NAMALWA (cell line): Measurements from ENCODE around the gene PRRC2C.
"Not testable (repeated sequence)": the region's sequence is repeated elsewhere in the genome, so short reads cannot be mapped to it uniquely, and the experiment has no call there.

ENCODE experiments used
- DNase-seq: peaks from one replicate; pipeline ENCODE4 v3.0.0-alpha.2; 2015; ENCODE audit warnings: low spot score

PRRC2C gene

DNA sequence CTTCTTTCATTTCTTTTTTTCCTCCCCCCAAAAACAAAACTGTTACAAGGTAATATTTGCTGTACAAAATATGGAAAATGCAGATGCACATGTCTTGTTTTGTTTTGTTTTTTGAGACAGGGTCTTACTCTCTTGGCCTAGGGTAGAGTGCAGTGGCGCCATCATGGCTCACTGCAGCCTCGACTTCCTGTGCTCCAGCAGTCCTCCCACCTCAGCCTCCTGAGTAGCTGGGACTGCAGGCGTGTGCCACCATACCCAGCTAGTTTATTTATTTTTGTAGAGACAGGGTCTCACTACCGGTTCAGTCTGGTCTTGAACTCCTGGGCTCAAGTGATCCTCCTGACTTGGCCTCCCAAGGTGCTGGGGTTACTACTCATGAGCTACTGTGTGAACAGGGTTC is 15.5 kb downstream of the PRRC2C start:
- no peak for DNase-seq

DNA sequence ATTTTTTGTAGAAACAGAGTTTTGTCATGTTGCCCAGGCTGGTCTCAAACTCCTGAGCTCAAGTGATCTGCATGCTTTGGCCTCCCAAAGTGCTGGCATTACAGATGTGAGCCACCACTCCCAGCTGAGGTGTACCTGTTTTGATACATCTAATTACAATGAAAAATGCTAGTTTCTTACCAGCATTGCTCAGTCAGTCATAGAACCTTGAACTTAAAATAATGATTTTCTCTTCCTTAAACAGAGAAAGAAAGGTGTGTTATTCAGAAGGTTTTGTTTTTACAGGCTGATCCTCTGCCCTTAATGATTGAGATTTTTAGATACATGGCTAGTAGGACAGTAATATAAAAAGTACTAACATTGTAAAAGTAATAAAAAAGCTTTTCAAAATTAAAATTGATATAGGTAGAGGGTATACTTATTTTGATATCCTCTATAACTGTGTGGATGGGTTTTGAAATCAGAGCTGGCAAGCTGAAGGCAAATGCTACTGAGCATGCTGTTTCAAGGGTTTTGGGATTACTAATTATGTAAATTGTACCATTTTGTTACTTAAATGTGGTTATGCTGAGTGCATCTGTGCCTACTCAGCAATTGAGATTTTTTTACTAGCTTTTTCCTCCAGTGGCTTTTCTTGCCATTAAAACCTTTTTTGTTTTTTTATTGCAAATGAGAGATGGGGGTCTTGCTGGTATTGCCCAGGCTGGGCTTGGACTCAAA is 16.1 kb downstream of the PRRC2C start:
- DNase-seq, result no peak

DNA sequence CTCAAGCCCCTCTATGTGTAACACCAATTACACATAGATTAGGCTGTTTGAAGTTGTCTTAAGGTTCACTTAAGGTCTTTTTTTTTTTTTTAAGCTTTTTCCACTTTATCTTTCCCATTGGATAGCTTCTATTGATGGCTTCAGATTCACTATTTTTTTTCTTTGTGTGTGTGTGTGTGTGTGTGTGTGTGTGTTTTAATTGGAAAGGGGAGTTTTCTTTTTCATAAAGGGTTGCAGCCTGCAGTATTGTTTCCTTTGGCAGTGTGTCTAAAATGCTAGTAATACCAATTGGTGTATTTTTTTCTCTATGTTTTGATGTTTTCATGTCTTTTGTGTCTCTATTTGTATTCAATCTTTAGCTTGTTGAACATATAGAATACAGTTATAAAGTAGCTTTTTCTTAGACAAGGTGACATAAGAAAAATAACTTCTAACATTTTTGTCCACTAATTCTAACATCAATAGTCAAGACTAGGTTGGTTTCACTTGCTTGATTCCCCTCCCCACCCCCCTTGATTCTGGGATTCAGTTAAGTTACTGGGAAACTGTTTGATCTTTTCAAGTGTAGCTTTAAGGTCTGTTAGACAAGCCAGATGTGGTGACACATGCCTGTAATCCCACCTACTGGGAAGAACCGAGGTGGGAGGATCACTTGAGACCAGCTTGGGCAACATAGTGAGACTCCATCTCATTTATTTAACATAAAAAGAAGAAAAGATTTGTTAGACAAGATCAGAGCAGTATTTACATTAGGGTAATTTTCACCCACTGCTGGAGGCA is 21.4 kb downstream of the PRRC2C start:
- DNase-seq, result no peak

- no peak for DNase-seq
Measured at GRCh38 chr1:171507435-171507834, 22.1 kb downstream of the PRRC2C start.

DNA sequence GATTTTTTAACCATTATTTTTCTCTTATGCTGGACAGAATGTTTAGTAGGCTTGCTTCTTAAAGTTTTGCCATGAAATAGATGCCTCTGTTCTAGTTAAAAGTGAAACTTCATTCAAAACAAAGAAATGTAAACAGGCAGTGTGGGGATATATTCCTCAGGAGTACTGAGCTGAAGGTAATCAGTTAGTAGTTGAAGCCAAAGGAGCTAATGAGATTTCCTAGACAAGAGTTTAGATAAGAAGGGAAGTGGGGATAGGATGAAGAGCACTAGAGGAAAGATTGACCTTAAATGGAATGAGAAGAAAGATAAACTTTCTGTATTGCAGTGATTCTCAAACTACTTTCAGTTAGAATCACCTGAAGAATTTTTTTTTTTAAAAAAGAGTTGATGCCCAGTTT is 23.9 kb downstream of the PRRC2C start:
- DNase-seq, result no peak

DNA sequence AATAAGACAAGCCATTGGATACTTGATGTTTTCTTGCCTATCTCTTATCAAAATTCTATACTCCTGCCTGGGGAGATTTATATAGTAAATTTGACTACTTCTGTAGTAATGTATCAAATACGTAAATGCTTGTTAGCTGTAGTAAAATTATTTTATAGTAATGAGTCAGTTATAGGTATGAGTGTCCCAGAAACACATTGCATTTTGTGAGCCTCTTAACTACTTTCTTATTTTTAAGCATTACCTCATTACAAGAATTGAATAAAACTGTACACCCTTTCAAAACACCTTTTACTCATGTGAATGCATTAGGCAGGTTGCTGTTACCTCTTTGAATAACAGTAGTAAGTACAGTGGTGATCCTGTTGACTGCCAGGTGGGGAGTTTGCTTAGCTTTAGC is 28.4 kb downstream of the PRRC2C start:
- no peak for DNase-seq

GRCh38 chr1:171515299-171515698 is 30.0 kb downstream of the PRRC2C start:
- no peak for DNase-seq

DNA sequence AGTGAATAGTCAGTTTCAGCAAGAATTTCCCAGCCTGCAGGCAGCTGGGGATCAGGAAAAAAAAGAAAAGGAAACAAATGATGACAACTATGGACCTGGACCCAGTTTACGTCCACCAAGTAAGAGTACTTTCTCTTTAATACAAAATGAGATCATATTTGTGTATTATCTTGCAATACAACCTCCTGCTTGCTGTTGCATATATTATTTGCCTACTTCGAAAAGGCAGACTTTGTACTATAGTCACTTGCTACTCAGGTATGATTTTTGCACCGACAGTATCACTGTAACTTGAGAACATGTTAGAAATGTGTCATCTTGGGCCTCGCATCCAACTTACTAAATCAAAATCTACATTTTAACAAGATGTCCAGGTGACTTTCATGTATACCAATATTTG is 30.4 kb downstream of the PRRC2C start:
- no peak for DNase-seq

DNA sequence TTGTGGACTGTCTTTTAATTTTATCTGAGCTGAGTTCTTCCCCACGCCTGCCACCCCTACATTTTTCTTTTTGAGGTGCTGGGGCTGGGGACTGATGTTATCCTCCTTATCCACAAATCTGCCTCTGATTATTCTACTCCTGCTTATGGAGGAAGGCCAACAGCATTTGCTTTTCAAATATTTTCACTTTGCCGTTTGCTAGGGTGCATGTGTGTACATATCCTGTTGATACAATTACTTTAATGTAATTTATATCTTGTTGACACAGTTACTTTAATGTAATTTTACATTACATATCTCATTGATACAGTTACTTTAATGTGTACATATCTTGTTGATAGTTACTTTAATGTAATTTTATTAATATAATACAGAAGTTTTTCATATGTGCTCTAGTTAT is 36.2 kb downstream of the PRRC2C start:
- DNase-seq, result no peak

DNA sequence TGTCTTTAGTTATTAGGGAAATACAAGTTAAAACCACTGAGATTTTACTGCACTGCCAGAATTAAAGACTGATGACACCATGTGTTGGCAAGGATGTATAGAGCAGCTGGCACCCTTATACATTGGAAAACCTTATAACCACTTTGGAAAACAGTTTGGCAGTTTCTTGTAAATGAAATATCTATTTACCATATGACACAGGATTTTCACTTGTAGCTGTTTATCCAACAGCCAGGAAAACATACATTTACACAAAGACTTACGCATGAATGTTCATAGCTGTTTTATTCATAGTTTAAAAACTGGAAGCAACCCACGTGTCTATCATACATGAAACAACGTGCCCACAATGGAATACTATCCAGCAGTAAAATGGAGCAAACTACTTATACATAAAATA is 45.3 kb downstream of the PRRC2C start:
- no peak for DNase-seq

DNA sequence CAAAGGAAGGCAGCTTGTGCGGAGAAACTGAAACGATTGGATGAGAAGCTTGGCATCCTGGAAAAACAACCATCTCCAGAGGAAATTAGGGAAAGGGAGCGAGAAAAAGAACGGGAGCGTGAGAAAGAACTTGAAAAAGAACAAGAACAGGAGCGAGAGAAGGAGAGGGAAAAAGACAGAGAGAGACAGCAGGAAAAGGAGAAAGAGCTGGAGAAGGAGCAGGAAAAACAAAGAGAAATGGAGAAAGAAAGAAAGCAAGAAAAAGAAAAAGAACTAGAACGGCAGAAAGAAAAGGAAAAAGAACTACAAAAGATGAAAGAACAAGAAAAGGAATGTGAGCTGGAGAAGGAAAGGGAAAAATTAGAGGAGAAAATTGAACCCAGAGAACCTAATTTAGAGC is 47.2 kb downstream of the PRRC2C start:
- no peak for DNase-seq

- no peak for DNase-seq
Measured at GRCh38 chr1:171545523-171545922, 60.2 kb downstream of the PRRC2C start.

DNA sequence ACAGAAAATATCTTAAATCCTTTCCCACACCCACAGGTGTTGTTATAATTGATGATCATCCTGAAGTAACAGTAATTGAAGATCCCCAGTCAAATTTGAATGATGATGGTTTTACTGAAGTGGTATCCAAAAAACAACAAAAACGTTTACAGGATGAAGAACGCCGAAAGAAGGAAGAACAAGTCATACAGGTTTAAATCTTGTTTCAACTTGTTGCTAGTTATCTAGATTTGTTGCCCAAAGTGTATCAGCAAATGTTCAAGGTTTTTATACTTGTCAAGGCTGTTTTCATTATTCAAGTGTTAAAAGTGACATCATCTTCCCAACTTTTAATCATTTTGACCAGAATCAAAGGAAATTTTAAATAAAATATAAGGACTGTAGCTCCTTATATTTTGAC is 64.7 kb downstream of the PRRC2C start:
- no peak for DNase-seq

- not testable (repeated sequence) for DNase-seq
Measured at GRCh38 chr1:171550598-171551100, 65.3 kb downstream of the PRRC2C start.

GRCh38 chr1:171553960-171554359 is 68.6 kb downstream of the PRRC2C start:
- DNase-seq, result not testable (repeated sequence)

GRCh38 chr1:171563675-171564074 is 78.3 kb downstream of the PRRC2C start:
- no peak for DNase-seq

GRCh38 chr1:171566467-171566866 is 81.1 kb downstream of the PRRC2C start:
- no peak for DNase-seq

DNA sequence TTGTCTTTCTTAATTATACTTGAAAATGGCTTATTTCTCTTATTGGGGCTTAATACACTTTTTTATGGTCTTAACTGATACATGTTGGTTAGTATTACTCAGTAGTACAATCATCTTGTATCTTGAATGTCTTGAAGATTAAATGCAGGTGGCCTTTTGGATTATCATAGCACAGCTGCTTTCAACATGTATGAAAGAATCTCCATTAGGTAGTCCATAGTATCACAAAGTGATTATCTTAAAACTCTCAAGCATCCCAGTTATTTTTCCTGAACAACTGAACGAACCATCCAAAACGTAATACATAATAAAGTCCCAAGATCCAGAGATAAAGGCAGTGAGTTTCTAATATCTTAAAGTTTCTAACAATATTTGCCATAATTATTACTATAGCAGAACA is 85.0 kb downstream of the PRRC2C start:
- no peak for DNase-seq

DNA sequence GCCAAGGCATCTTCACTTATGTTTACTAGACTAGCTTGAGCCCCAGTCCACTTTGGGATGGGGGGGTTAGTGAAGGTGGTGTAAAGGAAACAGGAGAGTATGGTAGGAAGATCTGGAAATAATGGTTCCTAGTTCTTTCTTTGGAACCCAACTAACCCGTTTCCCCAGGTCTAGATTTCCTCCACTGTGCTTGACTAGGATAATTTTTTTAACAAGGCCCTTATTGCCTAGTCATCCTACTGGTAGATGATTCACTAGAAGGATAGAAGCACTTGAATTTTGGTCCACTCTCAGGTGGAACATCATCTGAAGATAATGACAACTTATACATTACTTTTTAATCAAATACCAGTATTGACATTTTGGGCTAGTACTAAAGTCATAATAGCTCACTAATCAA is 90.8 kb downstream of the PRRC2C start:
- DNase-seq, result no peak

DNA sequence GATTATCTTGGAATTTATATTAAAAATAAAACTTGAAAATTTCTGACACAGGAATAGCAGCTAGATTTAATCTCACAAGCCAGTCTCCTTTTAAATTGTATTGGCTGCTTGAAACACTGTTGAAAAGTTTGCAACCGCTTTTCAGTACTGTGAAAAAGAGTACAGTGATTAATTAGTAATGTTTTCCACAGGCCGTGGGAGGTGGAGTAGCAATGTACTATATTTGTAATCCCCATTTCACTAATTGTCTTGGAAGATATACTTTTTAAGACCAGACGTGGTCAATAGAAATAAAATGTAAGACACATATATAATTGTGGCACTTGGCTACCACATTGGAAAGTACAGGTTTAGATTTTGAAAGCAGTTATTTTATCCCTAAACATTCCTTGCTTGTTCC is 95.9 kb downstream of the PRRC2C start:
- DNase-seq, result no peak

GRCh38 chr1:171581766-171582165 is 96.4 kb downstream of the PRRC2C start:
- DNase-seq, result no peak

- DNase-seq, result no peak
Measured at GRCh38 chr1:171582589-171582988, 97.3 kb downstream of the PRRC2C start.

- no peak for DNase-seq
Measured at GRCh38 chr1:171583591-171584201, 98.4 kb downstream of the PRRC2C start.
